CD1c-positive myeloid dendritic cell (primary cell): ENCODE data around the gene C3orf20.

Experiments used
- DNase-seq: peaks from one replicate; pipeline ENCODE4 v3.0.0-alpha.2; 2016; ENCODE audit errors: extremely low spot score

The C3orf20 gene

GRCh38 chr3:14812196-14812790, 137.4 kb downstream of the C3orf20 start:
- DNase-seq, result no peak

- no peak for DNase-seq
Measured at GRCh38 chr3:14814411-14814871, 139.5 kb downstream of the C3orf20 start.

GRCh38 chr3:14816359-14816758, 141.4 kb downstream of the C3orf20 start:
- DNase-seq, result no peak

GRCh38 chr3:14818804-14819500, 144.0 kb downstream of the C3orf20 start, which contains the start of gene FGD5:
Gene FGD5, plus strand, starts transcription at chr3:14818962. Its CDS starts 110 bp downstream, at chr3:14819072.
- DNase-seq, result no peak

GRCh38 chr3:14819671-14820070, 144.7 kb downstream of the C3orf20 start:
- DNase-seq, result no peak

- no peak for DNase-seq
Measured at GRCh38 chr3:14820156-14820555, 145.2 kb downstream of the C3orf20 start.

GRCh38 chr3:14821151-14821550, 146.2 kb downstream of the C3orf20 start:
- DNase-seq, result no peak

GRCh38 chr3:14822134-14822533, 147.2 kb downstream of the C3orf20 start:
- no peak for DNase-seq
